ENCODE data around the gene C5AR2.

C5AR2 gene

DNA sequence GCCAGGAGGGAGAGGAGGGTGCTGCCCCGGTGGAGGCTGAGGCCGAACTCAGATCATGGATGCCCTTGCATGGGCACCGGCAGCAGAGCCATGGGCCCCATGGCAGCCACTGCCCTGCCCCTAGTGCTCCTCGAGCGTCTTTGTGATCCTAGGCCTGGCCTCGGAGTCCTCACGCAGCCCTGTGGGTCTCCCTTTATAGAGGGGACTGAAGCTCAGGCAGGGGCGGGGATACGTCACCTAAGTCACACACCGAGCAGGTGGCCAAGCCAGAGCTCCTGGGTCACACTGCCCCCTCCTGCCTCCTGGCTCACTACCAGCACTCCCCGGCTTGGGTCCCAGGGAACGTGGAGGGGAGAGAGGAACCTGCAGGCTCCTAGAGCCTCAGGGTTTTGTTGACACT is 45.8 kb downstream of the C5AR2 start:
- Histone ChIP-seq H3K27me3 (ENCODE audit: control insufficient read depth, insufficient read depth, low read length) (no peaks in the 10 kb centered on the region), H3K4me1 (no peaks in the 10 kb centered on the region), H3K4me3 (ENCODE audit: low read depth, low read length) (no peak overlapping the region), H3K4me2 (ENCODE audit: low read length) (no peak overlapping the region), H3K36me3 (ENCODE audit: control insufficient read depth, insufficient read depth, low read length) (no peaks in the 10 kb centered on the region), H3K9ac (no peak overlapping the region), H2AFZ (no peak overlapping the region), H3K79me2 (no peaks in the 10 kb centered on the region), H3K27ac (no peak overlapping the region), H3K9me3 (ENCODE audit: control insufficient read depth, low read length) (no peaks in the 10 kb centered on the region)
- TF ChIP-seq, protein P1, sequence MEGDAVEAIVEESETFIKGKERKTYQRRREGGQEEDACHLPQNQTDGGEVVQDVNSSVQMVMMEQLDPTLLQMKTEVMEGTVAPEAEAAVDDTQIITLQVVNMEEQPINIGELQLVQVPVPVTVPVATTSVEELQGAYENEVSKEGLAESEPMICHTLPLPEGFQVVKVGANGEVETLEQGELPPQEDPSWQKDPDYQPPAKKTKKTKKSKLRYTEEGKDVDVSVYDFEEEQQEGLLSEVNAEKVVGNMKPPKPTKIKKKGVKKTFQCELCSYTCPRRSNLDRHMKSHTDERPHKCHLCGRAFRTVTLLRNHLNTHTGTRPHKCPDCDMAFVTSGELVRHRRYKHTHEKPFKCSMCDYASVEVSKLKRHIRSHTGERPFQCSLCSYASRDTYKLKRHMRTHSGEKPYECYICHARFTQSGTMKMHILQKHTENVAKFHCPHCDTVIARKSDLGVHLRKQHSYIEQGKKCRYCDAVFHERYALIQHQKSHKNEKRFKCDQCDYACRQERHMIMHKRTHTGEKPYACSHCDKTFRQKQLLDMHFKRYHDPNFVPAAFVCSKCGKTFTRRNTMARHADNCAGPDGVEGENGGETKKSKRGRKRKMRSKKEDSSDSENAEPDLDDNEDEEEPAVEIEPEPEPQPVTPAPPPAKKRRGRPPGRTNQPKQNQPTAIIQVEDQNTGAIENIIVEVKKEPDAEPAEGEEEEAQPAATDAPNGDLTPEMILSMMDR (IDR thresholded peaks at IDR 0.05) = no peak

- no peak overlapping the region for H3K27ac ChIP-seq
- no peak overlapping the region for H3K4me3 ChIP-seq (ENCODE audit: low read depth, low read length)
- no peak overlapping the region for H3K4me2 ChIP-seq (ENCODE audit: low read length)
- H3K4me1 ChIP-seq = no peaks in the 10 kb centered on the region
- no peaks in the 10 kb centered on the region for H3K27me3 ChIP-seq (ENCODE audit: control insufficient read depth, insufficient read depth, low read length)
- H3K9me3 ChIP-seq (ENCODE audit: control insufficient read depth, low read length) = no peaks in the 10 kb centered on the region
- TF ChIP-seq, protein P1 (IDR thresholded peaks at IDR 0.05) = no peak
- H3K9ac ChIP-seq = no peak overlapping the region
- no peak overlapping the region for H2AFZ ChIP-seq
- no peaks in the 10 kb centered on the region for H3K36me3 ChIP-seq (ENCODE audit: control insufficient read depth, insufficient read depth, low read length)
- H3K79me2 ChIP-seq = no peaks in the 10 kb centered on the region
Measured at GRCh38 chr19:47378246-47378645, 46.3 kb downstream of the C5AR2 start.

DNA sequence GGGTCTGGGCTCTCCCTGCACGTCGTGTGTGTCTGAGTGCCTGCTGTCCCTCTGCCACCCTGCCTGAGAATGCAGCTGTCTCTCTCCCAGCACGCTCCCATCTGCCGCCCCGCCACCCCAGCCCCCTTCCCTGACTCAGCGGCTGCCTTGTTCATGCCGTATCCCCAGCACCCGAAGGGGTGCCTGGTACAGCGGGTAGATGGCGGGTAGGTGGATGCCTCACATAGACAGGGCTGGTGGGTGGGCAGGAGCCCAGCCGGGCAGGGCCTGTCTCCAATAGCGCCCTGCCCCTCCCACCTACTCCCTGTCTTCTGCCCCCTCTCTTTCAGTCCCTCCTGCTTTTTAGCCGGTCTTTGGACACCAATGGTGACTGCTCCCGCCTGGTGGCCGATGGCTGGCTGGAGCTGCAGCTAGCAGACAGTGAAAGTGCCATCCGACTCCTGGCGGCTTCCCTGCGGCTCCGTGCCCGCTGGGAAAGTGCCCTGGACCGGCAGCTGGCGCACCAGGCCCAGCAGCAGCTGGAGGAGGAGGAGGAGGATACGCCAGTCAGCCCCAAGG is 47.5 kb downstream of the C5AR2 start:
- TF ChIP-seq, protein P1 (IDR thresholded peaks at IDR 0.05) = no peak
- no peaks in the 10 kb centered on the region for H3K4me1 ChIP-seq
- H2AFZ ChIP-seq = no peak overlapping the region
- no peaks in the 10 kb centered on the region for H3K9me3 ChIP-seq (ENCODE audit: control insufficient read depth, low read length)
- no peak overlapping the region for H3K4me2 ChIP-seq (ENCODE audit: low read length)
- H3K27ac ChIP-seq = no peak overlapping the region
- no peak overlapping the region for H3K9ac ChIP-seq
- no peaks in the 10 kb centered on the region for H3K27me3 ChIP-seq (ENCODE audit: control insufficient read depth, insufficient read depth, low read length)
- H3K36me3 ChIP-seq (ENCODE audit: control insufficient read depth, insufficient read depth, low read length) = no peaks in the 10 kb centered on the region
- no peaks in the 10 kb centered on the region for H3K79me2 ChIP-seq
- H3K4me3 ChIP-seq (ENCODE audit: low read depth, low read length) = no peak overlapping the region

- Histone ChIP-seq H3K4me2 (ENCODE audit: low read length) (no peak overlapping the region), H3K9me3 (ENCODE audit: control insufficient read depth, low read length) (no peaks in the 10 kb centered on the region), H3K79me2 (no peaks in the 10 kb centered on the region), H3K27me3 (ENCODE audit: control insufficient read depth, insufficient read depth, low read length) (no peaks in the 10 kb centered on the region), H3K9ac (no peak overlapping the region), H3K36me3 (ENCODE audit: control insufficient read depth, insufficient read depth, low read length) (no peaks in the 10 kb centered on the region), H2AFZ (no peak overlapping the region), H3K27ac (no peak overlapping the region), H3K4me1 (no peaks in the 10 kb centered on the region), H3K4me3 (ENCODE audit: low read depth, low read length) (no peak overlapping the region)
- TF ChIP-seq, protein P1 (IDR thresholded peaks at IDR 0.05) = no peak
Measured at GRCh38 chr19:47380559-47380958, 48.6 kb downstream of the C5AR2 start.

DNA sequence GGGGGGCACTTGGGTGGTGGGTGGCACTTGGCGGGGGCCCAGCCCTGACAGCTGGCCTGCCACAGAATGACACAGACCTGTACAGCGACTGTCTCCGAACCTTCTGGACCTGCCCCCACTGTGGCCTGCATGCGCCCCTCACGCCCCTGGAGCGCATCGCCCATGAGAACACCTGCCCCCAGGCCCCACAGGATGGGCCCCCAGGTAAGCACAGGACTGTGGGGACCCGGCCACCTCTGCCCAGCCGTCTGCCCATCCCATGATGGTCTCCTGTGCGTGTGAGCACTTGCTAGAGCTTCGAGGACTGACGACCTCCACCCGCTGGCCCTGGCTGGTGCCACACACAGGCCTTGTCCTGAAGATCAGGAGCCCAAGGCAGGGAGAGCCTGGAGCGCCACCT is 49.1 kb downstream of the C5AR2 start:
- H3K27me3 ChIP-seq (ENCODE audit: control insufficient read depth, insufficient read depth, low read length) = no peaks in the 10 kb centered on the region
- no peaks in the 10 kb centered on the region for H3K9me3 ChIP-seq (ENCODE audit: control insufficient read depth, low read length)
- H3K79me2 ChIP-seq = no peaks in the 10 kb centered on the region
- H3K9ac ChIP-seq = no peak overlapping the region
- no peak overlapping the region for H2AFZ ChIP-seq
- no peaks in the 10 kb centered on the region for H3K4me1 ChIP-seq
- no peak overlapping the region for H3K27ac ChIP-seq
- no peaks in the 10 kb centered on the region for H3K36me3 ChIP-seq (ENCODE audit: control insufficient read depth, insufficient read depth, low read length)
- H3K4me2 ChIP-seq (ENCODE audit: low read length) = no peak overlapping the region
- H3K4me3 ChIP-seq (ENCODE audit: low read depth, low read length) = no peak overlapping the region
- TF ChIP-seq, protein P1 (IDR thresholded peaks at IDR 0.05) = no peak

Measured in parathyroid adenoma (tissue), 2 donors.